RWPE1 (cell line): ENCODE data around the gene SCML1.

Experiments used
- CTCF ChIA-PET: fragments of 350-600 bp; sonication (Branson Sonifier 250); formaldehyde crosslinking; extraction: SDS; loops from one replicate; lab custom pipeline; 2021; lab: Yijun Ruan, JAX
- POLR2A ChIA-PET: fragments of 400-600 bp; formaldehyde crosslinking; extraction: SDS; loops from one replicate; lab custom pipeline; 2020; ENCODE audit warnings: antibody characterized with exemption; ENCODE audit not compliant: low non-redundant PET; lab: Yijun Ruan, JAX
- DNase-seq: peaks from one replicate; pipeline ENCODE4 v3.0.0; 2012; ENCODE audit warnings: low spot score
- H3K27ac ChIP-seq: fragments of 450-650 bp; 2 replicates; pipeline ENCODE4 v1.5.1; 2017
- TF ChIP-seq, protein P1 (sequence below): fragments of 450-650 bp; conservative IDR thresholded peaks from 2 replicates; pipeline ENCODE4 v1.5.1; 2017; ENCODE audit warnings: low read depth, mild to moderate bottlenecking

The SCML1 gene

DNA sequence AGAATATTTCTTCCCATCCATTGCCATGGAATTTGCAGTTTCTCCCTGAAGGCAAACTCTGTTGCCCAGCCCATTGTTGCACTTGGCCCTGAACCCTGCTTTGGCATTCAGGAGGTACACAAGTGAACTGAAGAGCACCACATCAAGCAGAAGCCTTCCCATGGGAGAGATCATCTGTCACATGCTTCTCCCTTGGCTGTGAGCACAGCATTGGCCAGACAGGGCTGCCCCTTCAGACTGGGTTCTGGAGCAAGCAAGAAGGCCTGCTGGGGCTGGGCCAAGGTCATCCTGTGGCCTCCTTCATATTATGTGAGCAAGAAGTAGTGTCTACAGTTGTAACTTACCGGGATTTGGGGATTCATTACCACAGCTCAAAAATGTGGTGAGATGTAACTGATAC lies 22.7 kb downstream of the SCML1 start:
- ChIA-PET POLR2A (no interaction called here), CTCF (no interaction called here)
- DNase-seq, result no peak
- H3K27ac ChIP-seq, result no peak overlapping the region
- TF ChIP-seq, protein P1, sequence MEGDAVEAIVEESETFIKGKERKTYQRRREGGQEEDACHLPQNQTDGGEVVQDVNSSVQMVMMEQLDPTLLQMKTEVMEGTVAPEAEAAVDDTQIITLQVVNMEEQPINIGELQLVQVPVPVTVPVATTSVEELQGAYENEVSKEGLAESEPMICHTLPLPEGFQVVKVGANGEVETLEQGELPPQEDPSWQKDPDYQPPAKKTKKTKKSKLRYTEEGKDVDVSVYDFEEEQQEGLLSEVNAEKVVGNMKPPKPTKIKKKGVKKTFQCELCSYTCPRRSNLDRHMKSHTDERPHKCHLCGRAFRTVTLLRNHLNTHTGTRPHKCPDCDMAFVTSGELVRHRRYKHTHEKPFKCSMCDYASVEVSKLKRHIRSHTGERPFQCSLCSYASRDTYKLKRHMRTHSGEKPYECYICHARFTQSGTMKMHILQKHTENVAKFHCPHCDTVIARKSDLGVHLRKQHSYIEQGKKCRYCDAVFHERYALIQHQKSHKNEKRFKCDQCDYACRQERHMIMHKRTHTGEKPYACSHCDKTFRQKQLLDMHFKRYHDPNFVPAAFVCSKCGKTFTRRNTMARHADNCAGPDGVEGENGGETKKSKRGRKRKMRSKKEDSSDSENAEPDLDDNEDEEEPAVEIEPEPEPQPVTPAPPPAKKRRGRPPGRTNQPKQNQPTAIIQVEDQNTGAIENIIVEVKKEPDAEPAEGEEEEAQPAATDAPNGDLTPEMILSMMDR, result no peak

DNA sequence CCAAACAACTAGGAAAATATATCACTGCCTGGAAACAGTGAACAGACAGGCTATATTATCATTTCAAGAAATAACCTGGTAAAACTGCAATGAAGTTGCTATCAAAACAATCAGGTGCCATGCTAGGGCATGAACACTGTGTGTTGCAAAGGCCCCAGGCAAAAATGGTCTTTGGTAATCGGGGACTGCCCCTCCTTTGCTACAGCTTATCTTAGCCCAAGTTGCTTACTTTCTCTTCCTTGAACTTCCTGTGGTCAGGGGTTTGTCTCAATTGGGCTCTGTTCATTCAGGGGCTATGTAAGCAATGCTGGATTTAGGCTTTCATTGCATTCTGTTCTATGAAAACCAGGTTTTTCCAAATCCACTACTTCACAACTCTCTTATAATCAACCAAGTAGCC lies 30.4 kb downstream of the SCML1 start:
- no peak for DNase-seq
- POLR2A ChIA-PET, result no interaction called here
- TF ChIP-seq, protein P1, result no peak
- no peak overlapping the region for H3K27ac ChIP-seq
- CTCF ChIA-PET, result interaction anchor here (0.7 kb wide), 1 partner anchor 74 kb away, joined by 3 read pairs; no protein-coding TSS in a partner anchor

DNA sequence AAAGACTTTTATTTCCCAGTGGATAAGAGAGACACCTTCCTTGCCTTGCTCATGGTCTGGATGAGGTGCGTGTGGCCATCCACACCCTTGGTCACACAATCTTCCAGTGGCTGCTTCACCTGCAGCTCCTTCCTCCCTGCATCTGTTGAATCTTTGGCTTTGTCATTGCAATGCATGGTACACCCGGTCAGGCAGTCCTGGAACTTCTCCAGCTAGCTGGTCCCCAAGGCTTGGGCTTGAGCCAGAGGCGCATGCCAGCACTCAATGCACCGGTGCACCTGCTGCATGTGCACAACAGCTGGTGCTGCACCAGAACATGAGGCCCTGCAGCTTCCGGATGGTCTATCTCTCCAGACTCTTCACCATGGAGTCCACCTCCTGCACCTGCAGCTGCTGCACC lies 31.7 kb downstream of the SCML1 start:
- no peak for DNase-seq
- H3K27ac ChIP-seq, result no peak overlapping the region
- TF ChIP-seq, protein P1, result no peak
- ChIA-PET CTCF (no interaction called here), POLR2A (no interaction called here)

DNA sequence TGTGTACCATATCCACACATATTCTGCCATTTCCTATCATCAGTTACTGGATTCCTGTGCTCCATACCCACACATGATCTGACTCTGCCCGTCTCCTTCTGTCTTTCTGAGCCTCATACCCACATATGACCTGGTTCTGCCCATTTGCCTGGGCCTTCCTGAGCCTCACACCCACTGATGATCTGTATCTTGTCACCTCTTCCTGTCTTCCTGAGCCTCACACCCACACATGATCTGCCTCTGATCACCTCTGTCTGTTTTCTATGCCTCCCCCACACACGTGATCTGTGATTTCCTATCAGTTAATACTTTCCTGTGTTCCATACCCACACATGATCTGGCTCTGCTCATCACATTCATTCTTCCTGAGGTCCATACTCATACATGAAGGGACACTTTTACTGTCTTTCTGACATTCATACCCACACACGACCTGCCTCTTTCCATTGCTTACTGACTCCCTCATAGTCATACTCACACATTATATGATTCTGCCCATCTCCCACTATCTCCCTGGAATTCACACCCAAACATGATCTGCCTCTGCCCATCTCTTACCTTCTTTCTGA lies 32.5 kb downstream of the SCML1 start:
- DNase-seq, result no peak
- H3K27ac ChIP-seq, result no peak overlapping the region
- POLR2A ChIA-PET, result no interaction called here
- CTCF ChIA-PET, result no interaction called here
- TF ChIP-seq, protein P1, result no peak

DNA sequence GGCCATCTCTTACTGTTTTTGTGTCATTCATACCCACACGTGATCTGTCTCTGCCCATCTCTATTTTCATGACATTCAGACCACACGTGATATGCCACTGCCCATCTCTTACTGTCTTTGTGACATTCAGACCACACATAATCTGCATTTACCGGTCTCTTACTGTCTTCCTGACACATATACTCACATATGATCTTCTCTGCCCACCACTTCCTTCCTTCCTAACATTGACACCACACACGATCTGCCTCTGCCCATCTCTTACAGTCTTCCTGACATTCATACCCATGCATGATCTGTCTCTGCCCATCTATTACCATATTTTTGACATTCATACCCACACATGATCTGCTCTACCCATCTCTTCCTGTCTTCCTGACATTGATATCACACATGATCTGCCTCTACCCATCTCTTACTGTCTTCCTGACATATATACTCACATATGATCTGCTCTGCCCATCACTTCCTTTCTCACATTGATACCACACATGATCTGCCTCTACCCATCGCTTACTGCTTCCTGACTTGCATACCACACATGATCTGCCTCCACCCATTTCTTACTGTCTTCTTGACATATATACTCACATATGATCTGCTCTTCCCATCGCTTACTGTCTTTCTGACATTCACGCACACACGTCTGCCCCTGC lies 36.1 kb downstream of the SCML1 start:
- DNase-seq, result no peak
- TF ChIP-seq, protein P1, result no peak
- no peak overlapping the region for H3K27ac ChIP-seq
- ChIA-PET CTCF (no interaction called here), POLR2A (no interaction called here)

DNA sequence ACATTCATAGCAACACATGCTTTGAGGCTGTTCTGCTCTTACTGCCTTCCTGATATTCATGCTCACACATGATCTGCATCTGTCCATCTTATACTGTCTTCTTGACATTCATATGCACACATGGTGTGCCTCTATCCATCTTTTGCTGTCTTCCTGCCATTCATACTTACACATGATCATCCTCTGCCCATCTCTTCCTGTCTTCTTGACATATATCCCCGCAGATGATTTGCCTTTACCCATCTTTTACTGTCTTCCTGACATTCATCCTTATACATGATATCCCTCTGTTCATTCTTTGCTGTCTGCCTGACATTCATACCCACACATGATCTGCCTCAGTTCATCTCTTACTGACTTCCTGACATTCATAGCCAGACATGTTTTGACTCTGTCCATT lies 36.8 kb downstream of the SCML1 start:
- DNase-seq, result no peak
- CTCF ChIA-PET, result no interaction called here

More for the DNA sequence above, 36.8 kb downstream of the SCML1 start:
- H3K27ac ChIP-seq, result no peak overlapping the region
- TF ChIP-seq, protein P1, result no peak
- POLR2A ChIA-PET, result no interaction called here
